H9 (cell line): ENCODE measurements around the gene LSG1. TPM values are rescaled to one million over a fixed set of nuclear protein-coding genes. Genes with fewer than 3 reads are reported as not detected.

Source experiments
- DNase-seq: peaks from one replicate; pipeline ENCODE4 v3.0.0-alpha.2; 2017
- H2AFZ ChIP-seq: one replicate; pipeline ENCODE4 v1.6.1; 2013; ENCODE audit warnings: mild to moderate bottlenecking, low read length, control low read depth, moderate library complexity
- H2AK5ac ChIP-seq: 2 replicates; pipeline ENCODE4 v1.6.1; 2013; ENCODE audit warnings: low read length, control low read depth, mixed read lengths; ENCODE audit not compliant: insufficient read length
- H2BK120ac ChIP-seq: one replicate; pipeline ENCODE4 v1.6.1; 2013; ENCODE audit warnings: low read depth, mild to moderate bottlenecking, low read length, control low read depth, inconsistent platforms; ENCODE audit not compliant: poor library complexity, severe bottlenecking
- H2BK12ac ChIP-seq: 2 replicates; pipeline ENCODE4 v1.6.1; 2013; ENCODE audit warnings: low read length, control low read depth, mixed read lengths, low read depth; ENCODE audit not compliant: insufficient read length
- H2BK15ac ChIP-seq: 2 replicates; pipeline ENCODE4 v1.6.1; 2013; ENCODE audit warnings: low read depth, low read length, control low read depth
- H2BK20ac ChIP-seq: one replicate; pipeline ENCODE4 v1.6.1; 2013; ENCODE audit warnings: low read depth, mild to moderate bottlenecking, low read length, control low read depth, inconsistent platforms; ENCODE audit not compliant: poor library complexity, severe bottlenecking
- H2BK5ac ChIP-seq: 2 replicates; pipeline ENCODE4 v1.6.1; 2013; ENCODE audit warnings: low read length, control low read depth, mixed read lengths; ENCODE audit not compliant: insufficient read length
- H3K14ac ChIP-seq: 2 replicates; pipeline ENCODE4 v1.6.1; 2013; ENCODE audit warnings: low read length, control low read depth; ENCODE audit not compliant: insufficient read depth
- H3K18ac ChIP-seq: 2 replicates; pipeline ENCODE4 v1.6.1; 2013; ENCODE audit warnings: low read depth, mild to moderate bottlenecking, mixed read lengths, low read length, control low read depth; ENCODE audit not compliant: insufficient read length
- H3K23ac ChIP-seq: 2 replicates; pipeline ENCODE4 v1.6.1; 2013; ENCODE audit warnings: low read length, control low read depth, mixed read lengths, low read depth; ENCODE audit not compliant: insufficient read length
- H3K23me2 ChIP-seq: 2 replicates; pipeline ENCODE4 v1.6.1; 2013; ENCODE audit warnings: low read depth, mild to moderate bottlenecking, mixed read lengths, low read length, control low read depth; ENCODE audit not compliant: insufficient read length, poor library complexity, severe bottlenecking
- H3K27ac ChIP-seq: 2 replicates; pipeline ENCODE4 v1.5.1; 2013; ENCODE audit warnings: low read length, control low read depth, mixed read lengths, low read depth; ENCODE audit not compliant: insufficient read length
- H3K27me3 ChIP-seq: 2 replicates; pipeline ENCODE4 v1.6.1; 2013; ENCODE audit warnings: low read length, control low read depth, inconsistent platforms; ENCODE audit not compliant: insufficient read depth
- H3K4ac ChIP-seq: 2 replicates; pipeline ENCODE4 v1.6.1; 2013; ENCODE audit warnings: low read depth, mild to moderate bottlenecking, control low read depth, inconsistent platforms, low read length, moderate library complexity
- H3K4me1 ChIP-seq: 2 replicates; pipeline ENCODE4 v1.6.1; 2013; ENCODE audit warnings: low read length, control low read depth, inconsistent platforms; ENCODE audit not compliant: insufficient read depth
- H3K4me2 ChIP-seq: 2 replicates; pipeline ENCODE4 v1.6.1; 2013; ENCODE audit warnings: low read length, control low read depth, mixed read lengths; ENCODE audit not compliant: insufficient read length, insufficient read depth
- H3K56ac ChIP-seq: 2 replicates; pipeline ENCODE4 v1.6.1; 2013; ENCODE audit warnings: low read depth, mild to moderate bottlenecking, mixed read lengths, low read length, control low read depth; ENCODE audit not compliant: insufficient read length
- H3K79me1 ChIP-seq: 2 replicates; pipeline ENCODE4 v1.6.1; 2013; ENCODE audit warnings: low read depth, mild to moderate bottlenecking, moderate library complexity, low read length, control low read depth, inconsistent platforms; ENCODE audit not compliant: insufficient read depth, poor library complexity, severe bottlenecking
- H3K79me2 ChIP-seq: 2 replicates; pipeline ENCODE4 v1.6.1; 2013; ENCODE audit warnings: low read length, control low read depth, inconsistent platforms; ENCODE audit not compliant: insufficient read depth
- H3K9ac ChIP-seq: 2 replicates; pipeline ENCODE4 v1.6.1; 2013; ENCODE audit warnings: low read length, control low read depth, mixed read lengths; ENCODE audit not compliant: insufficient read length; ENCODE audit errors: extremely low read depth
- H3K9me3 ChIP-seq: one replicate; pipeline ENCODE4 v1.6.1; 2013; ENCODE audit warnings: low read depth, low read length, inconsistent platforms; ENCODE audit not compliant: control insufficient read depth
- H3T11ph ChIP-seq: one replicate; pipeline ENCODE4 v1.6.1; 2013; ENCODE audit warnings: mild to moderate bottlenecking, low read length, control low read depth, inconsistent platforms
- H4K20me1 ChIP-seq: one replicate; pipeline ENCODE4 v1.6.1; 2013; ENCODE audit not compliant: control insufficient read depth, insufficient read length, insufficient read depth
- H4K5ac ChIP-seq: 2 replicates; pipeline ENCODE4 v1.6.1; 2013; ENCODE audit warnings: low read depth, mild to moderate bottlenecking, mixed read lengths, low read length, control low read depth; ENCODE audit not compliant: insufficient read length
- H4K8ac ChIP-seq: replicated peaks from 2 replicates; pipeline ENCODE4 v1.6.1; 2013; ENCODE audit warnings: low read length, control low read depth, mixed read lengths, low read depth; ENCODE audit not compliant: insufficient read length
- H4K91ac ChIP-seq: 2 replicates; pipeline ENCODE4 v1.6.1; 2013; ENCODE audit warnings: low read depth, mild to moderate bottlenecking, moderate library complexity, mixed read lengths, low read length, control low read depth; ENCODE audit not compliant: insufficient read length
- H3K27ac Mint-ChIP-seq, 3 experiments: 2 replicates in 2 of 3; 3 replicates in 1 of 3; pipeline ENCODE4 v1.8.0; 2020 to 2021; ENCODE audit warnings: mixed read lengths in 3 of 3, mild to moderate bottlenecking in 1 of 3, moderate library complexity in 1 of 3
- H3K27me3 Mint-ChIP-seq: 2 replicates; pipeline ENCODE4 v1.8.0; 2021; ENCODE audit warnings: low read depth, mild to moderate bottlenecking, moderate library complexity, mixed read lengths
- H3K36me3 Mint-ChIP-seq, 3 experiments: 2 replicates in 2 of 3; 3 replicates in 1 of 3; pipeline ENCODE4 v1.8.0; 2020 to 2021; ENCODE audit warnings: low read depth in 3 of 3, mixed read lengths in 3 of 3; ENCODE audit not compliant: insufficient read depth in 1 of 3
- H3K4me1 Mint-ChIP-seq, 2 experiments: 2 replicates each; pipeline ENCODE4 v1.8.0; 2020; ENCODE audit warnings: mixed read lengths in 2 of 2
- H3K4me3 Mint-ChIP-seq, 2 experiments: 2 replicates in 1 of 2; 3 replicates in 1 of 2; pipeline ENCODE4 v1.8.0; 2020 to 2021; ENCODE audit warnings: mild to moderate bottlenecking in 2 of 2, mixed read lengths in 2 of 2, moderate library complexity in 1 of 2
- H3K9me3 Mint-ChIP-seq, 2 experiments: 2 replicates in 1 of 2; 3 replicates in 1 of 2; pipeline ENCODE4 v1.8.0; 2020; ENCODE audit warnings: mild to moderate bottlenecking in 2 of 2, mixed read lengths in 2 of 2, moderate library complexity in 1 of 2
- CTCF ChIP-seq: fragments of 200-600 bp; sonication (generic); conservative IDR thresholded peaks from 3 replicates; pipeline ENCODE4 v1.8.0; 2021; ENCODE audit warnings: antibody characterized with exemption, mild to moderate bottlenecking
- WGBS: extraction: QIAGEN DNeasy Blood & Tissue Kit; methylation state at CpG from one replicate; pipeline ENCODE4 v1.1.7; 2013; ENCODE audit warnings: missing lambda C conversion rate, low lambda C conversion rate, mixed read lengths; ENCODE audit not compliant: insufficient read length; ENCODE audit errors: extremely low coverage; 5-methylcytosine and 5-hydroxymethylcytosine counted together
- total RNA-seq: library from RNA; stranded (reverse); gene quantifications from 2 replicates; pipeline ENCODE4 v1.2.1, GENCODE V29; 2021

LSG1 gene
- total RNA-seq, 1 experiment from 2014 or later, result 63.3 TPM

DNA sequence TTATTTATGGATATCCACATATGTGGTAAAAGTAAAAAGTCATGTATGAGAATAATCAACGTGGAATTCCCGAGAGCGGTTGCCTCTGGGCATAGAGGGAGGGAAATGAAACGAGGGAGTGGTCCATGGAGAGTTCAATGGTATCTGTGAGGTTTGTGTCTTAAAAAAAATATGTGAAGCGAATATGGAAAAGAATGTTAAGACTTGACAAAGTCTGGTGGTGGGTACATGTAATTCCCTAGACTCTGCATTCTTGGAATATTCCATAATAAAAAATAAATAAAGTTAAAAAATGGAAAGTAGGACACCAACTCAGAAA lies 42.1 kb upstream of the LSG1 start:
- Histone ChIP-seq H3K27me3 (no peaks in the 10 kb centered on the region), H3K23me2 (peaks cover 4% of the 10 kb centered on the region), H3K9me3 (no peaks in the 10 kb centered on the region), H3K4me1 (no peaks in the 10 kb centered on the region), H3K27ac (no peak overlapping the region), H4K91ac (no peak overlapping the region), H2AK5ac (no peak overlapping the region), H2AFZ (no peak overlapping the region), H3K9ac (no peak overlapping the region), H3K23ac (no peak overlapping the region), H2BK5ac (no peak overlapping the region), H3K18ac (no peak overlapping the region), H3K79me2 (no peaks in the 10 kb centered on the region), H3K79me1 (no peaks in the 10 kb centered on the region), H4K5ac (no peak overlapping the region), H3K4me2 (no peak overlapping the region), H2BK15ac (no peak overlapping the region), H3T11ph (no peak overlapping the region), H2BK12ac (no peak overlapping the region), H2BK20ac (no peak overlapping the region), H3K56ac (no peak overlapping the region), H3K14ac (no peak overlapping the region), H2BK120ac (no peak overlapping the region), H3K4ac (no peak overlapping the region), H4K20me1 (no peaks in the 10 kb centered on the region), H4K8ac (no peak overlapping the region)
- Mint-ChIP-seq H3K4me1 (peaks cover 0 to 3% of the 10 kb centered on the region in 2 experiments; a peak in 1 of 4 replicates), H3K9me3 (no peaks in the 10 kb centered on the region), H3K4me3 (no peak overlapping the region; a peak in 1 of 5 replicates), H3K27ac (no peak overlapping the region), H3K27me3 (no peaks in the 10 kb centered on the region), H3K36me3 (no peaks in the 10 kb centered on the region)
- DNase-seq, result no peak
- no CpG with 5 or more reads among the region's 5 CpGs for WGBS
- no peak for TF ChIP-seq CTCF
